Mammary epithelial cell (primary cell): ENCODE results near the gene PAF1.

Experiments
- EZH2 ChIP-seq: IDR thresholded peaks from 2 replicates; pipeline ENCODE4 v1.6.1; 2012; ENCODE audit warnings: low read length, inconsistent platforms, borderline replicate concordance
- TF ChIP-seq, protein P1 (sequence below), 2 donors: IDR thresholded peaks in 1 of 2; conservative IDR thresholded peaks in 1 of 2; 2 replicates each; pipeline ENCODE4 v1.5.1; 2011 to 2012; ENCODE audit warnings: inconsistent platforms in 2 of 2, low read length in 2 of 2, mild to moderate bottlenecking in 2 of 2, control low read depth in 1 of 2, low read depth in 1 of 2; ENCODE audit not compliant: insufficient read depth in 1 of 2; ENCODE audit errors: extremely low read depth in 1 of 2

DNA sequence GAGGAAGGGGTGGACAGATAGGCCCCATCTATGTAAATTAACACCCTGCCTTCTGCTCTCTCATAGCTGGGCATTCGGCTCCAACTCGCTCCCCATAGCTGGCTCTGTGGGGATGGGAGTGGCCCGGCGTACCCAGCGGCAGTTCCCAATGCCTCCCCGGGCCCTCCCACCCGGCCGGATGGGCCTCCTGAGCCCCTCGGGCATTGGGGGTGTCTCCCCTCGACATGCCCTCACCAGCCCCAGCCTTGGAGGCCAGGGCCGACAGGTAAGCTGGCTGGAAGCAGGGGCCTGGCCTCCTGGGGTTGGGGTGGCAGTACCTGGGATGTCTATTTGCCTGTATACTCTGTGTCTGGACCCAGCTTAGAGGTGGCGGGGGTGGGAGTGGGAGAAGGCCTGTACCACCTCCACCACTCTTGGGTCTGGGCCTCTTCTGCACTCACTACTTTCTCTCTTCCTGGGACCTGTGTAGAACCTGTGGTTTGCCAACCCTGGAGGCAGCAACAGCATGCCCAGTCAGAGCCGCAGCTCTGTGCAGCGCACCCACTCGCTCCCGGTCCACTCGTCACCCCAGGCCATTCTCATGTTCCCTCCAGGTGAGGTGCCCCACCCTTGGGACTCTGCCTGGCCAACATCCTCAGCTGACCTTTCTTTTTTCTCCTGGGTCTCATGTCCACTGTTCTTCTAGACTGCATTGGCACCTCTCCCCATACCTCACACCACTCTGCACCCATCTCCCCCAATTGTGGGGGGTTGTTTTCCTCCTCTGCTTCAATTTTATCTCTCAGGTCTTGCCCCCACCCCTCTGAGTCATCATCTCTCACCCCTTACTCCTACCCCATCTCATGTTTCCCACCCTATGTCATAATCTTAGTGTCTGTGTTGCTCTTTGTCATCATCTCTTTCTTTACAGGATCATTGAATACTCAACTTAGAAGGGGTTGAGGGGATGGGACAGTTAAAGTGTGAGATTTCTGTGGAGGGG is 10.1 kb downstream of the PAF1 start:
- TF ChIP-seq, protein P1, sequence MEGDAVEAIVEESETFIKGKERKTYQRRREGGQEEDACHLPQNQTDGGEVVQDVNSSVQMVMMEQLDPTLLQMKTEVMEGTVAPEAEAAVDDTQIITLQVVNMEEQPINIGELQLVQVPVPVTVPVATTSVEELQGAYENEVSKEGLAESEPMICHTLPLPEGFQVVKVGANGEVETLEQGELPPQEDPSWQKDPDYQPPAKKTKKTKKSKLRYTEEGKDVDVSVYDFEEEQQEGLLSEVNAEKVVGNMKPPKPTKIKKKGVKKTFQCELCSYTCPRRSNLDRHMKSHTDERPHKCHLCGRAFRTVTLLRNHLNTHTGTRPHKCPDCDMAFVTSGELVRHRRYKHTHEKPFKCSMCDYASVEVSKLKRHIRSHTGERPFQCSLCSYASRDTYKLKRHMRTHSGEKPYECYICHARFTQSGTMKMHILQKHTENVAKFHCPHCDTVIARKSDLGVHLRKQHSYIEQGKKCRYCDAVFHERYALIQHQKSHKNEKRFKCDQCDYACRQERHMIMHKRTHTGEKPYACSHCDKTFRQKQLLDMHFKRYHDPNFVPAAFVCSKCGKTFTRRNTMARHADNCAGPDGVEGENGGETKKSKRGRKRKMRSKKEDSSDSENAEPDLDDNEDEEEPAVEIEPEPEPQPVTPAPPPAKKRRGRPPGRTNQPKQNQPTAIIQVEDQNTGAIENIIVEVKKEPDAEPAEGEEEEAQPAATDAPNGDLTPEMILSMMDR (conservative IDR thresholded peaks at IDR 0.05 in 1 of 2, IDR thresholded peaks at IDR 0.05 in 1 of 2; ENCODE audit: extremely low read depth in 1 of 2, insufficient read depth in 1 of 2, low read depth in 1 of 2, low read length in 2 of 2): no peak
- TF ChIP-seq EZH2: no peak
